Activated T-cell treated with anti-CD3 and anti-CD28 coated beads, Interleukin-2, amount 50 U/mL, for 72 hours (primary cell): ENCODE measurements around the gene FAM13B. TPM values are rescaled to one million over a fixed set of nuclear protein-coding genes. Genes with fewer than 3 reads are reported as not detected.
"Not testable (repeated sequence)": the region's sequence is repeated elsewhere in the genome, so short reads cannot be mapped to it uniquely, and the experiment has no call there.

Source experiments
- ATAC-seq, 2 donors: fragments of 150-1000 bp; cut with Tn5 transposase; replicated peaks in 1 of 2; 2 replicates each; pipeline ENCODE4 v1.10.0; 2021; ENCODE audit warnings: moderate library complexity in 2 of 2, mild to moderate bottlenecking in 1 of 2
- DNase-seq, 2 donors: peaks; one replicate each; pipeline ENCODE4 v3.0.0; 2021 to 2022; ENCODE audit warnings: mixed read lengths in 1 of 2
- H3K27ac Mint-ChIP-seq: one replicate; pipeline ENCODE4 v1.8.0; 2022; ENCODE audit warnings: mild to moderate bottlenecking, moderate library complexity, mixed read lengths
- H3K27me3 Mint-ChIP-seq: one replicate; pipeline ENCODE4 v1.8.0; 2022; ENCODE audit warnings: low read depth, mixed read lengths
- H3K36me3 Mint-ChIP-seq, 2 donors: one replicate each; pipeline ENCODE4 v1.8.0; 2022; ENCODE audit warnings: mixed read lengths in 2 of 2, mild to moderate bottlenecking in 1 of 2; ENCODE audit not compliant: insufficient read depth in 2 of 2
- H3K4me1 Mint-ChIP-seq: one replicate; pipeline ENCODE4 v1.8.0; 2022; ENCODE audit warnings: low read depth, mixed read lengths
- H3K4me3 Mint-ChIP-seq, 2 donors: one replicate each; pipeline ENCODE4 v1.8.0; 2022; ENCODE audit warnings: mild to moderate bottlenecking in 2 of 2, mixed read lengths in 2 of 2, moderate library complexity in 2 of 2
- H3K9me3 Mint-ChIP-seq, 2 donors: one replicate each; pipeline ENCODE4 v1.8.0; 2022; ENCODE audit warnings: mixed read lengths in 2 of 2
- total RNA-seq, 2 donors: library from RNA; stranded (reverse); gene quantifications; one replicate each; pipeline ENCODE4 v1.2.3, GENCODE V29; 2022

FAM13B gene
- total RNA-seq, 2 donors from 2014 or later, result 19.3 to 20.5 TPM

DNA sequence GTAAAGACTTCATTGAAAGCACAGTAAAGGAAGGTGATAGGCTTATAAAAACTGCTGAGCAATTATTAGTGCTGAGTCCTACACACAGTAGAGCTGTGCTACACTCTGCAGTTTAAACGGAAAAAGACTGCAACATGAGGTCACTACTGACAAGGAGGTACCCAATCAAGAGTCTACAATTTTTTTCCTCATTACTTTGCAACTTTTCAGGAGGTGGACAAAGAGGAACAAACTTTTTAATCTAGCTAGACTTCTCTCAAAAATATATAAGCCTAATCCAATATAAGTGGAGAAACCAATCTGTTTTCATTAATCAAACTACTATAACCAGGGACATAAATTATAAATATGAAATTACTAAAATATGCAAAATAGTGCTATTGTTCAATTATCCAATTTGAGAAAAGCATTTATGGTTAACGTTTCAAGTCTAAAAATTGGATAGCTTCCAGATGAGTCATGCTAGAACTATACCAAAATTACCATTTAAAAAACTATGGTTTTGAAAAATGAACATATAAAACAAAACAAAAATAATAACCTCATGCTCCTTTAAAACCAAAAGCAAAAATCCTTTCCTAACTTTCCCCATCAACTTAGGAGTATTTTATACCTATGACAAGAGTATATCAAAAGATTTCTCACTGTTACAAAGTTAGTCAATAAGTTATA lies 37.7 kb downstream of the FAM13B start:
- Mint-ChIP-seq H3K4me1 (peaks cover 52% of the 10 kb centered on the region), H3K9me3 (peaks cover 7 to 12% of the 10 kb centered on the region in 2 donors), H3K36me3 (peaks cover 22 to 27% of the 10 kb centered on the region in 2 donors), H3K27me3 (no peaks in the 10 kb centered on the region), H3K4me3 (no peak overlapping the region), H3K27ac (no peak overlapping the region)
- DNase-seq (no peak), ATAC-seq (no peak)

- peaks cover 7 to 12% of the 10 kb centered on the region in 2 donors for H3K9me3 Mint-ChIP-seq
- DNase-seq, result no peak
- no peaks in the 10 kb centered on the region for H3K27me3 Mint-ChIP-seq
- H3K4me3 Mint-ChIP-seq, result no peak overlapping the region
- peaks cover 19 to 24% of the 10 kb centered on the region in 2 donors for H3K36me3 Mint-ChIP-seq
- peaks cover 48% of the 10 kb centered on the region for H3K4me1 Mint-ChIP-seq
- no peak overlapping the region for H3K27ac Mint-ChIP-seq
- no peak for ATAC-seq
These were observed 38.3 kb downstream of the FAM13B start for GRCh38 chr5:137994556-137994955.

GRCh38 chr5:137989419-137989818 lies 43.5 kb downstream of the FAM13B start:
- DNase-seq, result no peak
- Mint-ChIP-seq H3K4me3 (no peak overlapping the region), H3K9me3 (no peaks in the 10 kb centered on the region), H3K36me3 (peaks cover 3 to 4% of the 10 kb centered on the region in 2 donors), H3K27ac (no peak overlapping the region), H3K27me3 (no peaks in the 10 kb centered on the region), H3K4me1 (peaks cover 6% of the 10 kb centered on the region)
- ATAC-seq, result no peak

- peak in 1 of 2 donors; percentile 71 for ATAC-seq
These were observed 57.7 kb downstream of the FAM13B start for GRCh38 chr5:137975208-137975607.

DNA sequence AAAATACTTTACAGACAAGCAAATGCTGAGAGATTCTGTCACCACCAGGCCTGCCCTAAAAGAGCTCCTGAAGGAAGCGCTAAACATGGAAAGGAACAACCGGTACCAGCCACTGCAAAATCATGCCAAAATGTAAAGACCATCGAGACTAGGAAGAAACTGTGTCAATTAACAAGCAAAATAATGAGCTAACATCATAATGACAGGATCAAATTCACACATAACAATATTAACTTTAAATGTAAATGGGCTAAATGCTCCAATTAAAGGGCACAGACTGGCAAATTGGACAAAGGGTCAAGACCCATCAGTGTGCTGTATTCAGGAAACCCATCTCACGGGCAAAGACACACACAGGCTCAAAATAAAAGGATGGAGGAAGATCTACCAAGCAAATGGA lies 62.5 kb downstream of the FAM13B start:
- H3K27me3 Mint-ChIP-seq, H3K9me3 Mint-ChIP-seq, H3K27ac Mint-ChIP-seq, ATAC-seq, H3K4me3 Mint-ChIP-seq, H3K4me1 Mint-ChIP-seq, DNase-seq: not testable (repeated sequence)
- peaks cover 15 to 32% of the 10 kb centered on the region in 2 donors for H3K36me3 Mint-ChIP-seq

More at GRCh38 chr5:137975208-137975607, 57.7 kb downstream of the FAM13B start:
- Mint-ChIP-seq H3K36me3 (peaks cover 25 to 45% of the 10 kb centered on the region in 2 donors), H3K27me3 (no peaks in the 10 kb centered on the region), H3K27ac (peak overlapping the region; percentile 17), H3K9me3 (peaks cover 0 to 5% of the 10 kb centered on the region in 2 donors), H3K4me3 (no peak overlapping the region), H3K4me1 (no peaks in the 10 kb centered on the region)
- DNase-seq, result no peak

- H3K4me3 Mint-ChIP-seq, result no peak overlapping the region
- DNase-seq, result no peak
- peaks cover 0 to 10% of the 10 kb centered on the region in 2 donors for H3K36me3 Mint-ChIP-seq
- no peaks in the 10 kb centered on the region for H3K27me3 Mint-ChIP-seq
- ATAC-seq, result no peak
- no peaks in the 10 kb centered on the region for H3K9me3 Mint-ChIP-seq
- H3K27ac Mint-ChIP-seq, result peak overlapping the region; percentile 78
- no peaks in the 10 kb centered on the region for H3K4me1 Mint-ChIP-seq
These were observed 72.1 kb downstream of the FAM13B start for GRCh38 chr5:137960819-137961218.

GRCh38 chr5:137960141-137960540 lies 72.7 kb downstream of the FAM13B start:
- no peak for DNase-seq
- Mint-ChIP-seq H3K36me3 (peaks cover 0 to 10% of the 10 kb centered on the region in 2 donors), H3K27me3 (no peaks in the 10 kb centered on the region), H3K27ac (no peak overlapping the region), H3K4me3 (no peak overlapping the region), H3K4me1 (no peaks in the 10 kb centered on the region), H3K9me3 (no peaks in the 10 kb centered on the region)
- ATAC-seq, result no peak

DNA sequence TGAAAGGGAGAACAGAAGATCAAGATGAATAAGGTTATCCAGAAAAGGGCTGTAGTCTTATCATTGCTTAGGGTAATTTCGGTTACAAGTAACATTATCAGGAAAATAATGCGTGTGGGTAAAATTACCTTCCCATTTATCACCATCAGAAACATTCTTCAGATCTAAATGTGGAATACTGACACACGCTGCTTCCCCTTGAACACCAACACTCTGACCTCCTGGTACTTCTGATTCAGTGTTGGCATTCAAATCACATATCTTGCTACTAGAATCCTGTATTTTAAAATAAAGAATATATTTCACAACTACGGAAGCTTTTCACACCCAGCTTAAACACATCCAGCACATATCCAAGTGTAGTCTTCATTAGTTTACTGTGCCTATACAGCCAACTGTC lies 73.4 kb downstream of the FAM13B start:
- Mint-ChIP-seq H3K4me3 (no peak overlapping the region), H3K27me3 (no peaks in the 10 kb centered on the region), H3K9me3 (no peaks in the 10 kb centered on the region), H3K36me3 (peaks cover 0 to 10% of the 10 kb centered on the region in 2 donors), H3K4me1 (no peaks in the 10 kb centered on the region), H3K27ac (no peak overlapping the region)
- DNase-seq (no peak), ATAC-seq (no peak)

- H3K9me3 Mint-ChIP-seq, result no peaks in the 10 kb centered on the region
- H3K4me3 Mint-ChIP-seq, result no peak overlapping the region
- peaks cover 0 to 9% of the 10 kb centered on the region in 2 donors for H3K36me3 Mint-ChIP-seq
- H3K4me1 Mint-ChIP-seq, result no peaks in the 10 kb centered on the region
- DNase-seq, result no peak
- no peak for ATAC-seq
- peak overlapping the region; percentile 17 for H3K27ac Mint-ChIP-seq
- H3K27me3 Mint-ChIP-seq, result no peaks in the 10 kb centered on the region
These were observed 74.9 kb downstream of the FAM13B start for GRCh38 chr5:137957948-137958347.

DNA sequence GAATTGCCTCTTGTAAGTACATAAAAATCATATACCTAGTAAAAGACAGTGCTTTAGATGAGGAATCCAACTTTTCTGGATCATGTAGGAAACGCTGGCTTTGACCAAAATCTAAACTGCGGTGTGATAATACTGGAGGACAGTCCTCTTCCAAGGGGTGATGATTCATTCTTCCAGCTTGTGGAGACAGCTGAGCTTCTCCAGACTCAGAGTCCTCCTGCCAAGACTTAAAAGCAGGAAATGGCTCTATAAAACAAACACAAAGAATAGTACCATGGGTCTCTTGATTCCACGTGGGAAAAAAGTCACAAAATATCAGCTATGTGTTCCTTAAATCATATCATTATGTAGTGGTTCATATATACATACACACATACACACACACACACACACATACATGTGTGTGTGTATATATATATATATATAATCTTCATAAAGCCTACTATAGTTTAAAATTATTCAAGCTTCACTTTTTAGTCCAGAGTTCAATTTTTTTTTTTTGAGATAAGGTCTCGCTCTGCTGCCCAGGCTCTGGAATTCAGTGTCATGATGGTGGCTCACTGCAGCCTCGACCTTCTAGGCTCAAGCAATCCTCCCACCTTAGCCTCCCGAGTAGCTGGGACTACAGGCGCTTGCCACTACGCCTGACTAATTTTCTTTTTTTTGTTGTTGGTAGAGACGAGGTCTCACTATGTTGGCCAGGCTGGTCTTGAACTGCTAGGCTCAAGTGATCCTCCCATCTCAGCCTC lies 78.6 kb downstream of the FAM13B start:
- no peaks in the 10 kb centered on the region for H3K27me3 Mint-ChIP-seq
- no peak for DNase-seq
- H3K36me3 Mint-ChIP-seq, result peaks cover 0 to 6% of the 10 kb centered on the region in 2 donors
- ATAC-seq, result no peak
- H3K9me3 Mint-ChIP-seq, result no peaks in the 10 kb centered on the region
- no peaks in the 10 kb centered on the region for H3K4me1 Mint-ChIP-seq
- H3K27ac Mint-ChIP-seq, result no peak overlapping the region
- H3K4me3 Mint-ChIP-seq, result no peak overlapping the region

DNA sequence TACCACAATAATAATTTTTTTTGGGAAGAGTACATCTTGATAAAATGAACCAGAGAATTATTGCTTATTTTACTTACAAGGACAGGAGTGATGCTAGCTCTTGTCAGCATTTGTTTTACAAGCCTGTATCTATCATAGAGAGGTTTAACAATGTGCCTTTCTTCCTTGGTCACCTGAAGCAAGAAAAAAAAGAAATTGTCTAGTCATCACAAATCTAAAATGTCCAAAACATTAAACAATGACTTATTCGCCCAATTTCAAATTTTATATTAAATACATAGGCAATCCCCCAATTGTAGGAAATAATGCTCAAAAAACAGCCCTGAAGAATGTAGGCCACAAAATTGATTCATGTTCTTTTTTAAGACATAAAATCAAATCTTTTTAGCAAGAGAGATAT lies 87.1 kb downstream of the FAM13B start:
- H3K27ac Mint-ChIP-seq, result no peak overlapping the region
- no peaks in the 10 kb centered on the region for H3K9me3 Mint-ChIP-seq
- ATAC-seq (no peak), DNase-seq (no peak)
- no peak overlapping the region for H3K4me3 Mint-ChIP-seq
- H3K27me3 Mint-ChIP-seq, result no peaks in the 10 kb centered on the region
- H3K36me3 Mint-ChIP-seq, result peaks cover 8 to 37% of the 10 kb centered on the region in 2 donors
- H3K4me1 Mint-ChIP-seq, result peaks cover 7% of the 10 kb centered on the region

DNA sequence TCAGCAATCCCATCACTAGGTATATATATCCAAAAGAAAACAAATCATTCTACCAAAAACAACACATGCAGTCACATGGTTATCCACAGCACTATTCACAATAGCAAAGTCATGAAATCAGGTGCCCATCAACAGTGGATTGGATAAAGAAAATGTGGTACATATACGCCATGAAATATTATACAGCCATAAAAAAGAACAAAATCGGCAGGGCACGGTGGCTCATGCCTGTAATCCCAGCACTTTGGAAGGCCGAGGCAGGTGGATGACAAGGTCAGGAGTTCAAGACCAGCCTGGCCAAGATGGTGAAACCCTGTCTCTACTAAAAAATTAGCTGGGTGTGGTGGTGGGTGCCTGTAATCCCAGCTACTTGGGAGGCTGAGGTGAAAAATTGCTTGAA lies 88.6 kb downstream of the FAM13B start:
- not testable (repeated sequence) for DNase-seq, H3K9me3 Mint-ChIP-seq, ATAC-seq, H3K27me3 Mint-ChIP-seq, H3K27ac Mint-ChIP-seq, H3K4me3 Mint-ChIP-seq
- peaks cover 15% of the 10 kb centered on the region for H3K4me1 Mint-ChIP-seq
- H3K36me3 Mint-ChIP-seq, result peaks cover 10 to 42% of the 10 kb centered on the region in 2 donors

DNA sequence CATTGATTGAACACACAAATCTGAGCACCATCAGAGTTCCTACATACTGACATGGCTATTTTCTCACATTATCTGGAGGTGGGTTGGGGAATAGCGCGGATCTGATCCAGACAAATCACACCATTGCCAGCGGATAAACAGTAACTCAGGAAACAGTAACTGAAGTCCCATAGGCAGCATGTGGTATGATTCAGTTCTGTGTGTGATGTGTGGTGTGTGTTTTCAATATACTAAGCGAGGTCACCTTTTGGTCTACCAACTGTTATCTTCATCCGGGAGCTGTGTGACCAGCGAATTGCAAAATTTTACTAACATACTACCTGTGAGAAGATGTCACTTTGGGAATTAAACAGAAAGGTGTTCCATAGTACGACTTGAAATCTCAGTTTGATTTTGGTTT lies 93.5 kb downstream of the FAM13B start:
- ATAC-seq (no peak), DNase-seq (no peak)
- Mint-ChIP-seq H3K4me1 (peaks cover 22% of the 10 kb centered on the region), H3K27ac (peak overlapping the region; percentile 76), H3K4me3 (peak overlapping the region in 1 of 2 donors; percentile 1), H3K36me3 (peaks cover 8 to 21% of the 10 kb centered on the region in 2 donors), H3K9me3 (no peaks in the 10 kb centered on the region), H3K27me3 (no peaks in the 10 kb centered on the region)
